KBM-7 (cell line): ENCODE results near the gene EYS.

ENCODE experiments used
- DNase-seq: peaks from one replicate; pipeline ENCODE4 v3.0.0-alpha.2; 2015
- in situ Hi-C: fragments of 300-500 bp; cut with MboI; formaldehyde crosslinking; loops from 2 replicates; pipeline ENCODE4 v1.14.3; 2020; ENCODE audit warnings: low sequenced_read_pairs, low pct_unique_long_range_greater_than_20kb, mixed read lengths

The EYS gene

GRCh38 chr6:65285275-65285674 lies 421.8 kb downstream of the EYS start:
- no peak for DNase-seq
- in situ Hi-C loops = no loop called here

GRCh38 chr6:65280060-65280459 lies 427.0 kb downstream of the EYS start:
- DNase-seq = no peak
- in situ Hi-C loops = no loop called here

GRCh38 chr6:65262241-65262640 lies 444.8 kb downstream of the EYS start:
- no peak for DNase-seq
- in situ Hi-C loops = no loop called here

- no peak for DNase-seq
- in situ Hi-C loops = no loop called here
Measured at GRCh38 chr6:65259982-65260381, 447.0 kb downstream of the EYS start.

- in situ Hi-C loops = no loop called here
Measured at GRCh38 chr6:65259059-65259458, 448.0 kb downstream of the EYS start.

GRCh38 chr6:65253041-65253440 lies 454.0 kb downstream of the EYS start:
- in situ Hi-C loops = no loop called here
- no peak for DNase-seq

More at GRCh38 chr6:65259059-65259458, 448.0 kb downstream of the EYS start:
- no peak for DNase-seq

- DNase-seq = no peak
- in situ Hi-C loops = no loop called here
Measured at GRCh38 chr6:65248101-65248610, 458.9 kb downstream of the EYS start.

- DNase-seq = no peak
- in situ Hi-C loops = no loop called here
Measured at GRCh38 chr6:65231616-65232015, 475.4 kb downstream of the EYS start.

- in situ Hi-C loops = no loop called here
- DNase-seq = no peak
Measured at GRCh38 chr6:65229825-65230224, 477.2 kb downstream of the EYS start.

- no peak for DNase-seq
- in situ Hi-C loops = no loop called here
Measured at GRCh38 chr6:65221153-65221552, 485.9 kb downstream of the EYS start.

- in situ Hi-C loops = no loop called here
- DNase-seq = no peak
Measured at GRCh38 chr6:65202738-65203137, 504.3 kb downstream of the EYS start.

GRCh38 chr6:65199683-65200082 lies 507.3 kb downstream of the EYS start:
- in situ Hi-C loops = no loop called here
- DNase-seq = no peak

- DNase-seq = no peak
- in situ Hi-C loops = no loop called here
Measured at GRCh38 chr6:65199121-65199520, 507.9 kb downstream of the EYS start.

- in situ Hi-C loops = no loop called here
Measured at GRCh38 chr6:65191471-65191870, 515.6 kb downstream of the EYS start.

GRCh38 chr6:65189236-65189881 lies 517.7 kb downstream of the EYS start:
- DNase-seq = no peak
- in situ Hi-C loops = no loop called here

More at GRCh38 chr6:65191471-65191870, 515.6 kb downstream of the EYS start:
- no peak for DNase-seq

- no peak for DNase-seq
- in situ Hi-C loops = no loop called here
Measured at GRCh38 chr6:65186826-65187225, 520.2 kb downstream of the EYS start.

GRCh38 chr6:65182681-65183080 lies 524.3 kb downstream of the EYS start:
- DNase-seq = no peak
- in situ Hi-C loops = no loop called here

GRCh38 chr6:65170273-65170672 lies 536.8 kb downstream of the EYS start:
- DNase-seq = no peak
- in situ Hi-C loops = no loop called here

GRCh38 chr6:65161661-65162060 lies 545.4 kb downstream of the EYS start:
- no peak for DNase-seq
- in situ Hi-C loops = no loop called here

GRCh38 chr6:65157025-65157424 lies 550.0 kb downstream of the EYS start:
- in situ Hi-C loops = no loop called here
- no peak for DNase-seq

GRCh38 chr6:65155083-65155482 lies 551.9 kb downstream of the EYS start:
- in situ Hi-C loops = no loop called here
- DNase-seq = no peak
